ENCODE measurements around the gene WNT4.

Gene WNT4

GRCh38 chr1:22163564-22163963 lies 20.7 kb upstream of the WNT4 start:
- DNase-seq (ENCODE audit: low spot score) = no peak

- no peak for DNase-seq (ENCODE audit: low spot score)
These were observed 20.2 kb upstream of the WNT4 start for GRCh38 chr1:22163137-22163536.

GRCh38 chr1:22159891-22160290 lies 17.0 kb upstream of the WNT4 start:
- DNase-seq (ENCODE audit: low spot score) = no peak

- no peak for DNase-seq (ENCODE audit: low spot score)
These were observed 15.8 kb upstream of the WNT4 start for GRCh38 chr1:22158654-22159053.

GRCh38 chr1:22157359-22157966 lies 14.6 kb upstream of the WNT4 start:
- no peak for DNase-seq (ENCODE audit: low spot score)

- DNase-seq (ENCODE audit: low spot score) = no peak
These were observed 12.6 kb upstream of the WNT4 start for GRCh38 chr1:22155517-22155916.

GRCh38 chr1:22154626-22155025 lies 11.7 kb upstream of the WNT4 start:
- DNase-seq (ENCODE audit: low spot score) = no peak

GRCh38 chr1:22153660-22154437 lies 11.0 kb upstream of the WNT4 start:
- DNase-seq (ENCODE audit: low spot score) = no peak

GRCh38 chr1:22150923-22151322 lies 8.0 kb upstream of the WNT4 start:
- no peak for DNase-seq (ENCODE audit: low spot score)

- no peak for DNase-seq (ENCODE audit: low spot score)
These were observed 407 bp downstream of the WNT4 start for GRCh38 chr1:22142315-22143064.

GRCh38 chr1:22141554-22142314 lies 1.2 kb downstream of the WNT4 start:
- DNase-seq (ENCODE audit: low spot score) = no peak

- no peak for DNase-seq (ENCODE audit: low spot score)
These were observed 2.2 kb downstream of the WNT4 start for GRCh38 chr1:22140694-22141093.

GRCh38 chr1:22139817-22140216 lies 3.1 kb downstream of the WNT4 start:
- no peak for DNase-seq (ENCODE audit: low spot score)

GRCh38 chr1:22139066-22139594 lies 3.8 kb downstream of the WNT4 start:
- DNase-seq (ENCODE audit: low spot score) = no peak

- DNase-seq (ENCODE audit: low spot score) = no peak
These were observed 5.7 kb downstream of the WNT4 start for GRCh38 chr1:22137004-22137720.

GRCh38 chr1:22133931-22134324 lies 9.0 kb downstream of the WNT4 start:
- DNase-seq (ENCODE audit: low spot score) = no peak

- DNase-seq (ENCODE audit: low spot score) = no peak
These were observed 9.5 kb downstream of the WNT4 start for GRCh38 chr1:22133247-22133930.

- no peak for DNase-seq (ENCODE audit: low spot score)
These were observed 10.2 kb downstream of the WNT4 start for GRCh38 chr1:22132517-22133235.

GRCh38 chr1:22131875-22132486 lies 10.9 kb downstream of the WNT4 start:
- no peak for DNase-seq (ENCODE audit: low spot score)

- no peak for DNase-seq (ENCODE audit: low spot score)
These were observed 11.8 kb downstream of the WNT4 start for GRCh38 chr1:22131062-22131461.

Measured in pons (tissue), 1 donor.